ENCODE data around the gene PCBP3. TPM values are rescaled to one million over a fixed set of nuclear protein-coding genes. Genes with fewer than 3 reads are reported as not detected.

PCBP3 gene
- total and polyA plus RNA-seq, 2 donors (not counting 3 experiments of a cell fraction or from before 2014, with no cell fraction given), result 0.06 to 1.1 TPM

GRCh38 chr21:45882645-45883044 lies 239.1 kb downstream of the PCBP3 start:
- Histone ChIP-seq H3K79me2 (ENCODE audit: control insufficient read depth, insufficient read depth, low read length) (no peaks in the 10 kb centered on the region), H3K36me3 (ENCODE audit: control insufficient read depth in 2 of 2, extremely low read depth in 1 of 2, insufficient read depth in 2 of 2, low read length in 2 of 2) (no peaks in the 10 kb centered on the region), H3K27me3 (ENCODE audit: control insufficient read depth in 2 of 2, insufficient read depth in 2 of 2, low read length in 2 of 2) (no peaks in the 10 kb centered on the region), H3K9me3 (replicated peaks; ENCODE audit: control insufficient read depth, insufficient read depth, low read length) (no peaks in the 10 kb centered on the region), H2AFZ (ENCODE audit: low read depth, low read length) (no peak overlapping the region), H3K4me3 (replicated peaks in 1 of 3; ENCODE audit: insufficient read depth in 1 of 3, low read depth in 1 of 3, low read length in 3 of 3) (no peak overlapping the region), H3K9ac (replicated peaks; ENCODE audit: extremely low read depth, insufficient read depth, low read length) (no peak overlapping the region), H3K4me1 (ENCODE audit: control insufficient read depth, extremely low read depth, insufficient read depth, low read length) (no peaks in the 10 kb centered on the region), H4K20me1 (replicated peaks; ENCODE audit: control insufficient read depth, extremely low read depth, insufficient read depth, low read length) (no peaks in the 10 kb centered on the region), H3K4me2 (ENCODE audit: insufficient read depth, low read length) (no peak overlapping the region), H3K9me1 (replicated peaks; ENCODE audit: control insufficient read depth, extremely low read depth, insufficient read depth, low read length) (no peaks in the 10 kb centered on the region), H3K27ac (ENCODE audit: insufficient read depth, low read depth, low read length) (no peak overlapping the region)
- ChIA-PET POLR2A (no interaction called here), CTCF (no interaction called here)
- TF ChIP-seq GATA2 (IDR thresholded peaks at IDR 0.05; ENCODE audit: insufficient read depth, insufficient read length, low read depth, low read length) (no peak), MAX (IDR thresholded peaks at IDR 0.05; ENCODE audit: insufficient read depth, insufficient read length) (no peak), FOS (IDR thresholded peaks at IDR 0.05; ENCODE audit: borderline replicate concordance, insufficient read depth, low read length) (no peak), POLR2A (IDR thresholded peaks at IDR 0.05; ENCODE audit: low read depth, low read length) (no peak), POLR2AphosphoS5 (IDR thresholded peaks at IDR 0.05; ENCODE audit: insufficient read depth, low read depth, low read length) (no peak), EZH2 (IDR thresholded peaks at IDR 0.05; ENCODE audit: borderline replicate concordance, low read depth, low read length, severe bottlenecking) (no peak), MYC (IDR thresholded peaks at IDR 0.05; ENCODE audit: low read depth, low read length) (no peak), JUN (IDR thresholded peaks at IDR 0.05; ENCODE audit: borderline replicate concordance, insufficient read depth, insufficient read length, low read depth) (no peak)
- TF ChIP-seq, protein P1, sequence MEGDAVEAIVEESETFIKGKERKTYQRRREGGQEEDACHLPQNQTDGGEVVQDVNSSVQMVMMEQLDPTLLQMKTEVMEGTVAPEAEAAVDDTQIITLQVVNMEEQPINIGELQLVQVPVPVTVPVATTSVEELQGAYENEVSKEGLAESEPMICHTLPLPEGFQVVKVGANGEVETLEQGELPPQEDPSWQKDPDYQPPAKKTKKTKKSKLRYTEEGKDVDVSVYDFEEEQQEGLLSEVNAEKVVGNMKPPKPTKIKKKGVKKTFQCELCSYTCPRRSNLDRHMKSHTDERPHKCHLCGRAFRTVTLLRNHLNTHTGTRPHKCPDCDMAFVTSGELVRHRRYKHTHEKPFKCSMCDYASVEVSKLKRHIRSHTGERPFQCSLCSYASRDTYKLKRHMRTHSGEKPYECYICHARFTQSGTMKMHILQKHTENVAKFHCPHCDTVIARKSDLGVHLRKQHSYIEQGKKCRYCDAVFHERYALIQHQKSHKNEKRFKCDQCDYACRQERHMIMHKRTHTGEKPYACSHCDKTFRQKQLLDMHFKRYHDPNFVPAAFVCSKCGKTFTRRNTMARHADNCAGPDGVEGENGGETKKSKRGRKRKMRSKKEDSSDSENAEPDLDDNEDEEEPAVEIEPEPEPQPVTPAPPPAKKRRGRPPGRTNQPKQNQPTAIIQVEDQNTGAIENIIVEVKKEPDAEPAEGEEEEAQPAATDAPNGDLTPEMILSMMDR (IDR thresholded peaks at IDR 0.05; ENCODE audit: extremely low read depth in 1 of 2, insufficient read depth in 1 of 2, low read depth in 1 of 2, low read length in 2 of 2), result no peak
- intact Hi-C loops (cut with micrococcal nuclease) (no loop called here), dilution Hi-C loops (cut with MboI; ENCODE audit: extremely low pct_ligation_motif_present, low sequenced_read_pairs) (no loop called here)
- DNase-seq (ENCODE audit: low read depth, low spot score) (no peak), FAIRE-seq (no peak)
- BruUV-seq (replicated peaks), result no TSS peak

All from endothelial cell of umbilical vein (primary cell).